Left forelimb (tissue), 1 donor: Measurements from ENCODE around the gene RPL19.
"Not testable (repeated sequence)": the region's sequence is repeated elsewhere in the genome, so short reads cannot be mapped to it uniquely, and the experiment has no call there.

Experiments used
- DNase-seq: peaks from one replicate; pipeline ENCODE4 v3.0.0-alpha.2; 2018; ENCODE audit warnings: low spot score

Gene RPL19

GRCh38 chr17:39244016-39244599 lies 44.0 kb downstream of the RPL19 start:
- DNase-seq = no peak

DNA sequence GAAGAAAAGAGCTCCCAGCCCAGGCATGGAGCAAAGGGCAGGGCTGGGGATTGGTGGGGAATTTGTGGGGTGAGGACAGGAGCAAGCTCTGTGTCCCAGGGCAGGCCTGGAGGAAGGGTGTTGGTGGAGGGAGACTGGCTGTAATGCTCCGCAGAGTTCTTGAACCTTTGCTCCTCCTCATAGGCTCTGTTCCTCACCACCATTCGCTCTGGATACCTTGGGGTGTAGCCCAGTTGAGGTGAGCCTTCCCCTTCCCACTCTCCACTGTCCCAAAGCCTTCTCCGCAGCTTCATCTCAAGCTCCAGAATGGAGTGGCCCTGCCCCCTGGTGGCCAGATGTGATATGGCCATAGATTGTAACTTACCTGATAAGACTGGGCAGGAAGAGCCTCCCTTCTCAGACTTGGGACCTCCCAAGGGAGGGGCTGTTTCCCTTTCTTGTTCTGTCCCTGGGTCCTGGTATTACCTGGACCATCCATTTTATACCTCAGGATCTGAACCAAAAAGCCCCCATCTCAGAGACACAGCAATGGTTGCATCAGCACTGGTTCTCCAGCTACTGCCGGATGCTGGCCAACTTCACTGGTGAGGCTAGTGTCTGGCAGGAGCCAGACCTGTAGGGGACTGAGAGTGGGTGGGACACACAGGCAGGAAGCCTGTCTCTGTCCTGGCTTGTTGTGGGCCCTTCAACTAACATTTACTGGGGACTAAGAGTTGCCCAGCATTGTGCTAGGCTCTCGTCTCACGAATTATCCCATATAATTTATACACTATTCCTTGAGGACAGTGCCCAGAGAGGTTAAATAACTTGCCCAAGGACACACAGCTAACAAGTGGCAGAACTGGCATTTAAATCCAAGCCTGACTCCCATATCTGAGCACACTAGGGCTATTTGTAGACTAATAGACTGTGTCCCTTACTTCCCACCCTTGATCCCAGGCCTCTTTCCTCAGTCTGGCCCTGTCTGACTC lies 44.8 kb downstream of the RPL19 start:
- DNase-seq = peak; percentile 90

GRCh38 chr17:39246274-39246673 lies 46.2 kb downstream of the RPL19 start:
- no peak for DNase-seq

- DNase-seq = not testable (repeated sequence)
These were observed 50.0 kb downstream of the RPL19 start for GRCh38 chr17:39250076-39250475.

DNA sequence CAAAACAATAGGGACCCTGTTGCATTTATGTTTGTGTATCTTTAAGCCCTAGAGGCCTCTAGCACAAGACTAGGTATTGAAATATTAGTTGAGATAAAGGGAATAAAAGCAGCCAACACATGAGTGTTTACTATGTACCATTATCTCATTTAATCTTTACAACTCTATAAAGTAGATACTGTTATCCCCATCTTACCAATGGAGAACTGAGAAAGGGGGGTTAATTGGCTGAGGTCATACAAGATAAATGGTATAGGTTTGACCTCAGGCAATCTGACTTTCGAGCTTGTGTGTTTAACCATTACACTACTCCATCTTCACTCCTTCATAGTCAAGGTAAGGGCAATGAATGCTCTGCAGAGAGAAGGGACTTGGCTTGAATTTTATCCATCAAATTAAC lies 51.9 kb downstream of the RPL19 start:
- no peak for DNase-seq

- DNase-seq = no peak
These were observed 52.8 kb downstream of the RPL19 start for GRCh38 chr17:39252788-39253460.
